HG03103 (cell line): ENCODE results near the gene TENM4.

Source experiments
- ATAC-seq: cut with Tn5 transposase; IDR thresholded peaks from one replicate; pipeline ENCODE4 v1.9.1; 2021; ENCODE audit warnings: low read depth; ENCODE audit not compliant: unreplicated experiment

Gene TENM4

GRCh38 chr11:79453617-79454016 lies 12.8 kb upstream of the TENM4 start:
- no peak for ATAC-seq

- ATAC-seq = no peak
Measured at GRCh38 chr11:79449040-79449439, 8.2 kb upstream of the TENM4 start.

- ATAC-seq = no peak
Measured at GRCh38 chr11:79447038-79447786, 6.4 kb upstream of the TENM4 start.

GRCh38 chr11:79444923-79445322 lies 4.1 kb upstream of the TENM4 start:
- no peak for ATAC-seq

GRCh38 chr11:79441461-79441875 lies 638 bp upstream of the TENM4 start:
- no peak for ATAC-seq

GRCh38 chr11:79439886-79440570 lies 802 bp downstream of the TENM4 start:
- ATAC-seq = no peak

GRCh38 chr11:79439410-79439885 lies 1.4 kb downstream of the TENM4 start:
- ATAC-seq = no peak

- no peak for ATAC-seq
Measured at GRCh38 chr11:79438631-79439409, 2.0 kb downstream of the TENM4 start.

GRCh38 chr11:79437981-79438630 lies 2.7 kb downstream of the TENM4 start:
- ATAC-seq = no peak

GRCh38 chr11:79437278-79437980 lies 3.4 kb downstream of the TENM4 start:
- ATAC-seq = no peak

- no peak for ATAC-seq
Measured at GRCh38 chr11:79436919-79437277, 3.9 kb downstream of the TENM4 start.

- ATAC-seq = no peak
Measured at GRCh38 chr11:79434283-79434682, 6.5 kb downstream of the TENM4 start.

GRCh38 chr11:79432138-79432537 lies 8.7 kb downstream of the TENM4 start:
- ATAC-seq = no peak

- ATAC-seq = no peak
Measured at GRCh38 chr11:79431535-79431934, 9.3 kb downstream of the TENM4 start.

GRCh38 chr11:79430280-79430679 lies 10.6 kb downstream of the TENM4 start:
- ATAC-seq = no peak

- no peak for ATAC-seq
Measured at GRCh38 chr11:79428406-79428805, 12.4 kb downstream of the TENM4 start.

- ATAC-seq = no peak
Measured at GRCh38 chr11:79427611-79428327, 13.1 kb downstream of the TENM4 start.

- ATAC-seq = no peak
Measured at GRCh38 chr11:79427126-79427525, 13.7 kb downstream of the TENM4 start.

GRCh38 chr11:79425463-79425862 lies 15.4 kb downstream of the TENM4 start:
- ATAC-seq = no peak

- no peak for ATAC-seq
Measured at GRCh38 chr11:79423736-79424135, 17.1 kb downstream of the TENM4 start.
